ENCODE results near the gene NCAPH2. TPM values are rescaled to one million over a fixed set of nuclear protein-coding genes. Genes with fewer than 3 reads are reported as not detected.

Gene NCAPH2
- total RNA-seq, 1 donor from 2014 or later: 42.4 TPM

DNA sequence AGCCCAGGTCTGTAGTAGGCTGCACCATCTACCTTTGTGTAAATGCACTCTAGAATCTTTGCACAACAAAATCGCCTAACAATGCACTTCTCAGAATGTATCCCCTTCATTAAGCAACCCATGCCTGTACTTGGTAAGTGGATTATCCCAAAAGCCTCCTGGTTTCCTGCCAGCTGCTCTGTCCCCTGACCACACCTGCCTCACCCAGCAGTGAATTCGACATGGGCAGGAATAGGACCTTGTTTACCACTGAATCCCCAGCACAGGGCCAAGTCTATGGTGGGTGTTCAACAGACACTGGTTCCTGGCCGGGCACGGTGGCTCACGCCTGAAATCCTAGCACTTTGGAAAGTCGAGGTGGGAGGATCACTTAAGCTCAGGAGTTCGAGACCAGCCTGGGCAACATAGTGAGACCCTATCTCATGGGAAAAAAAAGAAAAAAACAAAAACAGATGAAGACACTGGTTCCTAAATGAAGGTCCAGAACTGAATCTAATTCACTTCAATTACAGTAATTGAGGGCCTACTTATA, 59.8 kb downstream of the NCAPH2 start:
- FAIRE-seq: no peak

DNA sequence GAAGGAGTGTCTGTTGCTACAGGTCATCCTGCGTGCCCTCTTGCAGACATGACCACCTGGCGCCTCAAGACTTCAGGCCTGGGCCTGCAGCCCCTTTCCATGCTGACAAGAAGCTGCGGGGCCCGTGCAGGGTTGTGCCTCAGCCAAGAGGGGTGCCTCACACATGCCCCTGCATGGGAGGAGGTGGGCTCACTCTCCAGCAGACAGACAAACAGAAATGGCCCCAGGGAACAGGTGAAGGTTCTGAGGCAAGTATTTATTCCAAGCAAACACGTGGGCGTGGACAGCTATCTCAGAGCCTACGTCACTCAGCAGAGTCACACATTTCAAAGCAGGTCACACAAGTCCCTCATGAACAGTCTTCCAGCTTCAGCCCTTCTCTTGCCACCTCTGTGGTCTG, 60.6 kb downstream of the NCAPH2 start:
- FAIRE-seq: no peak
- no peak for DNase-seq (ENCODE audit: low spot score in 2 of 2)

More for the DNA sequence above, 59.8 kb downstream of the NCAPH2 start:
- DNase-seq (ENCODE audit: low spot score in 2 of 2): no peak

DNA sequence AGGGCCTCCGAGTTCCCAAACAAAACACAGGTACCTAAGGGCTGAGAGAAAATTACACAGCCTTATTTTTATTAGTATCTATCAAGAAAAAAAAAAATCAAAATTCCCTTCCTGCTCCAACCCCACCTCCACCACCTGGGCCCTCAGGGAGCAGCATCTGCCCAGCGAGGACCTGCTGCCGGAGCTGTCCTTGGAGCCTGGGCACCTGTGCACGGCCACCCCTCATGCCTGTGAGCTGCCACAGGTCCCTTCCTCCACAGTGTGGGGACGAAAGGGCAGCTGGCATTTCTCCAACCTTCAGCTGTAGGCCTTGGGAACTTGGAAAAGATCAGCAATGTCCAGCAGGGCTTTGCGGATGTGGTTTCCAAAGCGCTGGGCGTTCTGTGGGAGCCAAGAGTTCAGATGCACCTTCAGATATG, 61.0 kb downstream of the NCAPH2 start:
- FAIRE-seq: no peak
- DNase-seq (ENCODE audit: low spot score in 2 of 2): no peak

DNA sequence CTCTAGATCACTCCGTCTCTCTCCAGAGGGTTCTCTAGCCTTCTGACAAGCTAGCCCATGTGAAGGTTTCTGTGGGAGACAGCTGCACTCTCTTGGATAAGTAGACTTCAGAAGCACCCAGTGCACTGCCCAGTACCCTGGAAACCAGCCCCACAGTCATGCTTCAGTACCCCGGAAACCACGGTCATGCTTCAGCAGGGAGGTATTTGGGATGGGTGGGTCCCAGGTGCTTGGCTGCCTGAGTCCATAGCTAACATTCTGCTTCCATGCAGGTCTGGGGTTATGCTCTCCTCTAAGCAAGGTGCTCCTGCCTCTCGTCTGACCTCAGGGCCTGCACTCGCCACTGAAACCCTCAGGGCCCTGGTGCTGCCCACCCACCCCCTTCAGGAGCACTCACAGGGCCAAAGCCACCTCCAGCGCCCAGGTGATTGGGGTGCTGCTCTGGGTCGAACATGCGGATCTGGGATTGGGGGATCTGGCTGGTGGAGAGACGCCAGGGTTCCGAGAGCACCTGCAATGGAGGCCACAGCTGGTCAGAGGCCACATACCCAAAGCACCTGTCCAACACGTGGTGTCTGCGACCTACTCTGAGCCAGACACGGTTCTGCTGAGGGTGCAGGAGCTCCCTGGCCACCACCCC, 62.0 kb downstream of the NCAPH2 start:
- no peak for FAIRE-seq
- no peak for DNase-seq (ENCODE audit: low spot score in 2 of 2)

DNA sequence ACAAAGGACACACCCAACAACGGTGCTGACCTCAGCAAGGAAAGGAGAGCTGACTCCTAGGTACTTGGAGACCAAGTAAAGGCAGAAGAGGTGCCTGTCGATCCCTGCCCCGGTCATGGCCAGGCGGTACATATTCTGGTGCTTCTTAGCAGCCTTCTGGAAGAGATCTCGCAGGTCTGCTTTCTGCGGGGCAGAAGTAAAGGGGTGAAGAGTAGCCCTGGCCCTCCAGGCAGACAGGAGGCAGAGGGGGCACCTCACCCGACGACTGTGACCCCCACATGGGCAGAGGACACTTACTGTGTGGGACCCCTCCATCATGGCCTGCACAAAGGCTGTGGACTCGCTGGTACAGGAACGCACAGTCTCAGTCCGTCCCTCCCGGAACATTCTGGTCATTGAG, 62.8 kb downstream of the NCAPH2 start:
- no peak for FAIRE-seq
- no peak for DNase-seq (ENCODE audit: low spot score in 2 of 2)

DNA sequence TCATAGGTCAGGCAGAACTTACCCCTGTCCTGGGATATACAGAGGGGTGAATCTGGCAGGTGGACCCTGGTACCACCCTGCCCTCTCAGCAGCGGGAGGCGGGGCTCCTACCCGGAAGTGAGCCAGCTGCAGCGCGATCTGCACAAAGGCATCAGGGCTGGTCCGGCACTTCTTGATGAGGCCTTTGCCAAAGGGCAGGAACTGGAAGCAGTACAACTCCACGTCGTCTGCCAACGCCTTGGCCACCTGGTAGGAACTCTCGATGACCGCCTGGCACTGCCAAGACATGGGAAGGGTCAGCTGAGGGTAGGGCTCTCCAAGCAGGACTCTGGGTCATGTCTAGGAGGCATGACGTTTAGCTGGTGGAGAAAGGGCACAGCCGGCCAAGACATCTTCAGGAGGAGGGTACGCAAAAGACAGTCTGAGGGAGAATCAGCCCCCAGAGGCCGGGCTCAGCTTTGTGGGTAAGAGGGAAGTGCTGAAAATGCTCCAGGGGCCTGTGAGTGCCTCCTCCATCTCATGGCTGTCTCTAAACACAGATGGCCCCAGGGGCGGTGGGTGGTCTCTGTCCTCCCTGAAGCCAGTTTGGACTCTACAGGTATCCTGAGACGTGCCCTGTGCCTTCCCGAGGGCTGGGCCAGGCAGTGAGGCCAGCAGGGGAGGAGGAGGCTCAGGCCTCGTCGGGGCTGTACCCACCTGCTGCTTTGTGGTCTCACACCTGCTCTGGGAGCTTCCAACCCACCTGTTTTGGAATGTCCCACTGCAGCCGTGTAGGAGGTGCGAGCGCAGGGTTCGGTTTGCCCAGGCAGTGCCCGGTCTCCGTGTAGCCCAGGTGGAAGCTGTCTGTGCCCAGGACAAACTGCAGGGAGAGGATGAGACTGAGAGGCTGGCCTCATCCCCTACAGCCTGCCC, 63.5 kb downstream of the NCAPH2 start:
- FAIRE-seq (no peak), DNase-seq (ENCODE audit: low spot score in 2 of 2) (no peak)

DNA sequence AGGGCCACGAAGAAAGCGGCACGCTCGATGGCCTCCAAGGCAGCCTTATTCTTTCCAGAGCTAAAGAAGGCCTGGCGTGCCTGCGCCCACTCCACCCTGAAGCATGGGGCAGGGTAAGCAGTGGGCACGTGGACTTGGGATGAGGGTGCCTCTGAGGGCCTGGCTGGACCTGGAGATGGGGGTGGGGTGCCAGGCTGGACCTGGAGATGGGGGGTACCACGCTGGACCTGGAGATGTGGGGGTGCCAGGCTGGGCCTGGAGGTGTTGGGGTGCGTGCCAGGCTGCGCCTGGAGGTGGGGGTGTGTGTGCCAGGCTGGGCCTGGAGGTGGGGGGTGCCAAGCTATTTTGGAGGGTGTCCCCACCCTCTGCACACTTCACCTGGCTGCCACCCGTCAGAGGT, 64.9 kb downstream of the NCAPH2 start:
- DNase-seq (ENCODE audit: low spot score in 2 of 2) (no peak), FAIRE-seq (no peak)

DNA sequence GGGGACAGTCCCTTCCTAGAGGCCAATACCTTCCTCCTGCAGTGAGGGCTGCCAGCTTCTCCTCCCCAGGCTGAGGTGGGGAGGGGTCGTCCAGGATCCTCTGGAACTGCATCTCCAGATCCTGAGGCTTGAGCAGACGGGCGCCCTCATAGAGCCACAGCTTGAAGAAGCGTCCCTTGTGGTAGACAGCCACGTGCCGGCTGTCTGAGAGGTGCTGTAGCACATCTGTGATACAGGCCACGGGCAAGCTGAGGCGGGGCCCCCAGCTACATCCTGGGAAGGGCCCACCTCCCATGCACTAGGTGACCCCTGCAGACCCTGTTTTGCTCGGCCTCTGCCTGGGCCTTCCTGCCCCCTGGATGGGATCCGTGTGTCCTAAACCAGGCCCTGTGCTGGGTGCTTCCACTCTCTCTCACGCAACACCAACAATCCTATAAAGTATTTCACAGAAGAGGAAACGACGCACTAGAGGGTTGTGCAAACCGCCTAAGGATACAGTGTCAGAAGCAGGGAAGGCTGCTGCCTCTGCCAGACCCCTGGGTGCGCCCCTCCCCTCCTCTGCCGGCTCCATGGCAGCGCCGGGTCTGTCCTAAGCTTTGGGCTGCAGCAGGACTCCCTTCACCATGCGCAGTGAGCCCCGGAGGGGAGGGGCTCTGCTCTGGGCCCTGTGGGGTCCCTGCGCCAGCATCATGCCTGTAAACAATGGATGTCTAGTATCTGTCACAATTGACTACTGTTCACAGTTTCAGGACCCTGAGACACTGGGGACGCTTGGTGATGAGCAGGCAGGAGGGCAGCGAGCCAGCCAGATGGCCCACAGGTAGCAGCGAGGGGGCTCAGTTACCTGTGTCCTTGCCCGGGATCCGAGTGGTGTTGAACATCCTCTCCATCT, 65.7 kb downstream of the NCAPH2 start:
- FAIRE-seq: no peak
- DNase-seq (ENCODE audit: low spot score in 2 of 2): peak in 1 of 2 donors; percentile 31

DNA sequence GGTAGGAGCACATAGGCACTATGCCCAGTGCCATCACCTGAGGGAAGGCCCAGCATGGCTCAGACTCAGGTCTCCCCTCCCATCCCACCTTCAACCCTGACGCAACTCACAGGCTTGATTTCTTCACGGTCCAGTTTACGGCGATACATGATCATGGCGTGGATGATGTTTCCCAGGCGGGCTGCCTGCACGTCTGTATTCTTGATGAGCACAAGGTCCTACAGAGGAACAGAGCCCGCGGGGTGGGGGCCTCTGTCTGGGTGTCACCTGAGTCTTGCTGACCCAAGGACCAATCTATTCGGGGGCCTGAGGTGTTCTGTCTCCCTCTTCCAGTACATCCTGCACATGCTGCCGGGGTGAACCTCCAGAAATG, 66.3 kb downstream of the NCAPH2 start:
- DNase-seq (ENCODE audit: low spot score in 2 of 2) (no peak), FAIRE-seq (no peak)

Other genes with a start within 250 kb of the NCAPH2 start
- 11.4 TPM for gene MAPK12, start 246.5 kb upstream of the NCAPH2 start, total RNA-seq
- gene MAPK11, start 237.8 kb upstream of the NCAPH2 start, total RNA-seq: 16.3 TPM
- 44.4 TPM for gene PLXNB2, start 200.6 kb upstream of the NCAPH2 start, total RNA-seq
- 19.6 TPM for gene DENND6B, start 181.2 kb upstream of the NCAPH2 start, total RNA-seq
- 62.4 TPM for gene PPP6R2, start 164.9 kb upstream of the NCAPH2 start, total RNA-seq
- 89.3 TPM for gene SBF1, start 33.2 kb upstream of the NCAPH2 start, total RNA-seq
- not detected for gene ADM2, start 26.7 kb upstream of the NCAPH2 start, total RNA-seq
- not detected for gene MIOX, start 21.4 kb upstream of the NCAPH2 start, total RNA-seq
- gene LMF2, start 522 bp upstream of the NCAPH2 start, total RNA-seq: 11.8 TPM
- gene SCO2, start 17.4 kb downstream of the NCAPH2 start, total RNA-seq: 0.82 TPM
- 1.6 TPM for gene TYMP, start 21.8 kb downstream of the NCAPH2 start, total RNA-seq
- not detected for gene KLHDC7B, start 37.7 kb downstream of the NCAPH2 start, total RNA-seq
- not detected for gene SYCE3, start 54.7 kb downstream of the NCAPH2 start, total RNA-seq
- gene CPT1B, start 70.2 kb downstream of the NCAPH2 start, total RNA-seq: 5.7 TPM
- 28.1 TPM for gene CHKB, start 74.6 kb downstream of the NCAPH2 start, total RNA-seq
- gene MAPK8IP2, start 92.6 kb downstream of the NCAPH2 start, total RNA-seq: 60.3 TPM
- 4.5 TPM for gene ARSA, start 119.9 kb downstream of the NCAPH2 start, total RNA-seq
- 4.1 TPM for gene SHANK3, start 164.6 kb downstream of the NCAPH2 start, total RNA-seq
- not detected for gene ACR, start 230.0 kb downstream of the NCAPH2 start, total RNA-seq